Stimulated activated CD8-positive, alpha-beta memory T cell treated with anti-CD3 and anti-CD28 coated beads, Interleukin-7, amount 100 ng/mL, for 4 hours (primary cell): ENCODE measurements around the gene POFUT1.
"Not testable (repeated sequence)": the region's sequence is repeated elsewhere in the genome, so short reads cannot be mapped to it uniquely, and the experiment has no call there.

Source experiments
- DNase-seq, 2 donors: peaks; one replicate each; pipeline ENCODE4 v3.0.0-alpha.2; 2020; ENCODE audit warnings: low read depth in 2 of 2

The POFUT1 gene

DNA sequence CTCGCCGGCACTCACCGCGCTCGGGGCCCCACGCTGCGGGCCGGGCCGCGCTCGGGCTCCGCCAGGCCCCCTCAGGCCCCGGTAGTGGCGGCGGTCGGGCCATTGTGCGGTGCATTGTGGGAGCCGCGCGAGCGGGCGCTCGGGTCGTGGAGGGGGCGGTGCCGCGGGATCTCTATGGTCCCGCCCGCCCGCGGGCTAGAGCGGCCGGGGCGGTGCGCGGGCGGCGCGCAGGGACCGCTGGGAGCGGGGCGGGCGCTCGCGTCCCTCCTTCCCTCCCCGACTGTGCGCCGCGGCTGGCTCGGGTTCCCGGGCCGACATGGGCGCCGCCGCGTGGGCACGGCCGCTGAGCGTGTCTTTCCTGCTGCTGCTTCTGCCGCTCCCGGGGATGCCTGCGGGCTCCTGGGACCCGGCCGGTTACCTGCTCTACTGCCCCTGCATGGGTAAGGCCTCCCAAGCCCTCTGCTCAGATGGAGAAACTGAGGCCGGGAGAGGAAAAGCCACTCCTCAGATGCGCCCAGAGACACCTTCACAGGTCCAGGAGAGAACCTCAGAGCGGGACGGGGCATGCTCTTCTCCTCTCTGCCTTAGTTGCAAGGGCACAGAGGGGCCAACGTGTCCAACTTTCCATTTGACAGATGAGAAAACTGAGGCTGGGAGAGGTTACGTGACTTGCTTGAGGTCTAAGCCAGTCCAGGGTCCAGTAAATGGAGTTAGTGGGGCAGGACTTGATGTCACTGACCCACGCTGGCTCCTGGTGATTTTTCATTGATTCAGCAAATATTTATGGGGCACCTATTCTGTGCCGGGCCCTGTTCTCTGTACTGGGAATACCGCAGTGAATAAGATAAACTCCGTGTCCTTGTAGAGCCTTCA, at the start of gene POFUT1, which contains the start of gene PLAGL2:
Gene POFUT1, plus strand, starts transcription at position 255 of the 873 bp plus-strand sequence. Its CDS starts 62 bp downstream, at position 317.
Gene PLAGL2, minus strand, starts transcription at position 118 of the 873 bp plus-strand sequence. CDS start 5,565 bp downstream, outside the sequence.
- peak; percentile 72 to 87 for DNase-seq

DNA sequence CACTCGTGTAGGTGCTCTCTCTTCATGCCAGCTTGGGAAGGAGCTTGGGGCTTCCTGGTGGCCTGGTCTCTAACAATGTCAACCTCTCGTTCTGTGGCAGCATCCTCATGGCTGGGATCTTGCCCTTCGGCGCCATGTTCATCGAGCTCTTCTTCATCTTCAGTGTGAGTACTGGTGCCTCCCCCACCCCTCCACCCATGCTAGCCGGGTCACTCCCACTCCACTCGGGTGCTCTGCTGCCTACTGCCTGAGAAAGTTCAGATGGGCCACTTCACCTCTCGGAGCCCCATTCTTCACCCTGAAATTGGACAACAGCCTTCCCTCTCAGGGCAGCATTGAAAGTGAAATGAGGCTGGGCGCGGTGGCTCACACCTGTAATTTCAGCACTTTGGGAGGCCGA, 49.3 kb upstream of the POFUT1 start:
- no peak for DNase-seq

DNA sequence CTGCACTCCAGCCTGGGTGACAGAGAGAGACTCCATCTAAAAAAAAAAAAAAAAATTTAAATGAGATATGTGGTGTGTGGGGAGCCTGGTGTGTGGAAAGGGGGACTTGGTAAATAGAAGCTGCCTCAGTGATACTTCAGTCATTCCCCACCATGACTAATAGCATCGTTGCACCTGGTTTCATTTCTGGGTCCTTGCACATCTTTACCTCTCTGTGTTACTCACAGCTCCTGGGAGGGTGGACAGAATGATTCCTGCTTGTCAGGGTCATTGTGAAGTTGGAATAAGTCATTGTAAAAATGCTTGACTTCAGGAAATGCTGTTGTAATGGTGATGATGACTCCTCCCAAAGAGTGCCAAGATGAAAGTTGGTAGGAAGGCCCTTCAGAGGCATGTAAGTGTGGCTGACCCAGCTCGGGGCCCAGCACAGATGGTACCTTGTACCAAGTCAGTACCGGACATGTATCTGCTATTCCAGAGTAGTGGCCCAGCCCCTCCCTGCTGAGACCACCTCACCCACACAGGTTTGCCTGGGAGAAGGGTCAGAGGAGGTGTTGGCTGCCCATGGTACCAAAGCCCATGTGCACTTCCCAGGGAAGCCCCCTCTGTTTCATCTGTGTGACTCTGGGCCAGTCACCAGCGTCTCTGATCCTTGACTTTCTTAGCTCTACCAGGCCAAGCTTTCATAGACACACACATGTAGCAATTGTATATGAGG, 48.6 kb upstream of the POFUT1 start:
- no peak for DNase-seq

DNA sequence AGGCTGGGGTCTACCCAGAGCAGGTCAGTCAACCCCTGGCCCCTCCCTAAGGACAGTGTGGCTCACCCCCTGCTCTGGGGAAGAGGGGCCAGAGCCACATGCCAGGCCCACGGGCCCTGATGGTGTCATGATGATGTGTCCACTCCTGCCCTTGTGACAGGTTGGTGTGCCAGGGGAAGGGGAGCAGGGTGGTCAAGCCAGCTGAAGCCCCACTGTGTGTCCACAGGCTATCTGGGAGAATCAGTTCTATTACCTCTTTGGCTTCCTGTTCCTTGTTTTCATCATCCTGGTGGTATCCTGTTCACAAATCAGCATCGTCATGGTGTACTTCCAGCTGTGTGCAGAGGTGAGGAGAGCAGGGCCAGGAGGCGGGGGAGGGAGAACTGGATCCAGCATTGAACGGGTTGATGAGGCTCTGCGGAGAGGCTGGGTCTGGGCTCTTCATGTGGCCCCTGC, 47.9 kb upstream of the POFUT1 start:
- DNase-seq: no peak

DNA sequence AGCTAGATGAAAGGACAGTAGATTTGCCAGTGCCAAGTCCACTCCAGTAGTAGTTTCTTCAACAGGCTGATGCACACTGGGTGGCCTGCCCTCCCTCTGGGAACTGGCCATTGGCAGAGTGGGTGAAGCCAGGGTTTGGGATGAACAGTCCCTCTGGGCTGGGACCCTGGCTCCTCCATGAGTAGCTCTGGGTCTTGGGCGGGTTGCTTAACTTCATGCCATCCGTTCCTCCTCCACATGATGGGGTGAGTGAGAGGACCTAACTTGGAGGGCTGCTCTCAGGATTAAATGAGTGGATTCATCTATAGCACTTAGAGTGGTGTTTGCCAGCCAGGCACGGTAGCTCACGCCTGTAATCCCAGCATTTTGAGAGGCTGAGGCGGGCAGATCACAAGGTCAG, 47.3 kb upstream of the POFUT1 start:
- no peak for DNase-seq

DNA sequence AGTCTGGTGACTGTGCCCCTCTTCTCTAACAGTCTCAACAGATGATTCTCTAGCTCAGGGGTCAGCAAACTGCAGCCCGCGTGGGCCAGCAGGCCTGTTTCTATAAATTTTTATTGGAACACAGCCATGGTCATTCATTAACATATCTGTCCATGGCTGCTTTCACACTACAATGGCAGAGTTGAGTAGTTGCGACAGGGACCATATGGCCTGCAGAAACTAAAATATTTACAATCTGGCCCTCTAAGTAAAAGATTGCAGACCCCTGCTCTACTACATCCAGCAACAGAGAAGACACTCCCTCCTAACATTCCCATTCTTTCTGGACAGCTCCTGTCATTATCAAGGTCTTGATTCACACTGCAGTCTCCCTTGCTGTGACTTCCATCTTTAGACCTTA, 45.3 kb upstream of the POFUT1 start:
- no peak for DNase-seq

DNA sequence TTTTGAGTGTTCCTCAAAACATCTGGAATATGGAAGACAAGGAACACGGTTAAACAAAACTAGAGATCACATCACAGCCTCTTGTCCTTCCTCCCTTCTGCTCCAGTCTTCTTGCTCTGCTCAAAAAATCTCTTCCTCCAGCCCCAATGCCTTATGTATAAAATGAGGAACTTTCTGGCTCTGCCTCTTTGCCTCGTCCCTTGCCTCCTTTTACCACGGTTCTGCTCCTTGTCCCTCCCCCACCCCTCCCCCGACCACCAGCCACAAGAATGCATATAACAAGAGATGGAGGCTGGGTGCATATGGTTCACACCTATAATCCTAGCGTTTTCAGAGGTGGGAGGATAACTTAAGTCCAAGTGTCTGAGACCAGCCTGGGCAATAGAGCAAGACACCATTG, 43.7 kb upstream of the POFUT1 start:
- DNase-seq: no peak

DNA sequence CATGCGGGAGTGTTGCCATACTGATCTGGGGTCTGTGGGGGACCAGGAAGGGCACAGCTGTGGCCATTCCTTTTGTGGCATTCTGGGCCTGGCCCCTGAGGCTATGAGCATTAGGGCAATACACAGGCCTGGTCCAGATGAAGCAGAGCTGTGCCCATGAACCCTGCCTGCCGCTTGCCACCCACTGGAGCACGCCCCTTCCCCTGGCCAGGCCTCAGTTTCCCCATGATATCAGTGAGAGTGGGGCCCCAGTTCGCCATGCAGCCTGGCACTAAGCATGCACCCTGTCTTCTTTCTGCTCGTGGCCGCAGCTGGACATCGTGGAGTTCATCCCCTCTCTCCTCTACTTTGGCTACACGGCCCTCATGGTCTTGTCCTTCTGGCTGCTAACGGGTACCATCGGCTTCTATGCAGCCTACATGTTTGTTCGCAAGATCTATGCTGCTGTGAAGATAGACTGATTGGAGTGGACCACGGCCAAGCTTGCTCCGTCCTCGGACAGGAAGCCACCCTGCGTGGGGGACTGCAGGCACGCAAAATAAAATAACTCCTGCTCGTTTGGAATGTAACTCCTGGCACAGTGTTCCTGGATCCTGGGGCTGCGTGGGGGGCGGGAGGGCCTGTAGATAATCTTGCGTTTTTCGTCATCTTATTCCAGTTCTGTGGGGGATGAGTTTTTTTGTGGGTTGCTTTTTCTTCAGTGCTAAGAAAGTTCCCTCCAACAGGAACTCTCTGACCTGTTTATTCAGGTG, 42.5 kb upstream of the POFUT1 start:
- no peak for DNase-seq

DNA sequence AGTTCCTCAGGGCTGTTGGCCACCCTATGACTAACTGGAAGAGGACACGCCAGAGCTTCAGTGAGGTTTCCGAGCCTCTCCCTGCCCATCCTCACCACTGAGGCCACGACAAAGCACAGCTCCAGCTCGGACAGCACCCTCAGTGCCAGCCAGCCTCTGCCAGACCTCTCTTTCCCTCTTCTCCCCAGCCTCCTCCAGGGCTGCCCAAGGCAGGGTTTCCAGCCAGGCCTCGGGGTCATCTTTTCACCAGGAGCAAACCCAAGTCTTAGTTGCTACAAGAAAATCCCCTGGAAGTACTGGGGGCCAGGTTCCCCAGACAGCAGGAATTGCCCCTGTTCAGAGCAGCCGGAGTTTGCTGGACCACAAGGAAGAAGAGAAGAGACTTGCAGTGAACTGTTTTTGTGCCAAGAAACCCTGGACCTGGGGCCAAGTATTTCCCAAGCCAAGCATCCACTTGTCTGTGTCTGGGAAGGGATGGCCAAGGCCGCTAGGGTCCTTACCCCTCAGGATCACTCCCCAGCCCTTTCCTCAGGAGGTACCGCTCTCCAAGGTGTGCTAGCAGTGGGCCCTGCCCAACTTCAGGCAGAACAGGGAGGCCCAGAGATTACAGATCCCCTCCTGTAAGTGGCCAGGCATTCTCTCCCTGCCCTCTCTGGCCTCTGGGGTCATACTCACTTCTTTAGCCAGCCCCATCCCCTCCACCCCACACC, 41.7 kb upstream of the POFUT1 start:
- DNase-seq: no peak

DNA sequence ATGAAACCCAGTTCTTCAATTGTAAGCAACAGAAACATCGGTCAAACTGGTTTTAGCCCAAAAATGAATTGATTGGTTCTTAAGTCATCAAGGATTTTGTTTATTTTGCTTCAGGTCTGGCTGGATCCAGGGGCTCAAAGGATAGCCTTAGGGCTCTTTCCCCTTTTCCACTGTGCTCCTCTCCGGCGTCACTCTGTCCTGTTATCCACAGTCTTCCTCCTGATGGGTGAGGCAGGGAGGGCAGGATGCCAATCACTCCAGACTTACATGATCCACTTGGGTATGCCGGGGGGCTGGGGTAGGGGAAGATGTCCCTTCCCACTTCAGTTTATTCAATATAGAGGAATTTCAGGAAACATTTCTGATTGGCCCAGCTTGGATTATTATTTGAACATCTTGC, 40.1 kb upstream of the POFUT1 start:
- DNase-seq: no peak

DNA sequence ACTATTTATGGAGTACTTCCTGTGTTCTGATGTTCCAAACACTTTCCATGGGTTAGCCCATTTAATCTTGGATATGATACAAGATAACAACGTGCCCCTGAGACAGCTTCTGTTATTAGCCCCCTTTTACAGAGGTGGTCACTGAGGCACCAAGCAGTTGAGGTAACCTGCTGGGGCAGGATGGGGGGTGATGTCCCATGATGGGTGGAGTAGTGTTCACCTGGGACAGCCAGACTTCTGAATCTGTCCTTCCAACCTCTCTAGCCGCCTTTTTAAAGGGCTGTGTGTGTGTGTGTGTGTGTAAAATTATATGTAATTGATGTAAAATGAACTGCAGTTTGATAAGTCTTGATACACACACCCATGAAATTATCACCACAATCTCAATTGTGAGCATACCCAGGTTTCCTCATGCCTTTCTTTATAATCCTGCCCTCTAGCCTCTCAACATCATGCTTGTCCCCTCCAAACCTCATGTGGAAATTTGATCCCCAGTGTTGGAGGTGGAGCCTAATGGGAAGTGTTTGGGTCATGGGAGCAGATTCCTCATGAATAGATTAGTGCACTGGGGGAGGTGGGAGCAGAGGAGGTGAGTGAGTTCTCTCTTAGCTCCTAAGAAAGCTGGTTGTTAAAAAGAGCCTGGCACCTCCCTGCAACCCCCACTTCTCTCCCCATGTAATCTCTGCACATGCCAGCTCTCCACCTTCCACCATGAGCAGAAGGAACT, 39.3 kb upstream of the POFUT1 start:
- no peak for DNase-seq

DNA sequence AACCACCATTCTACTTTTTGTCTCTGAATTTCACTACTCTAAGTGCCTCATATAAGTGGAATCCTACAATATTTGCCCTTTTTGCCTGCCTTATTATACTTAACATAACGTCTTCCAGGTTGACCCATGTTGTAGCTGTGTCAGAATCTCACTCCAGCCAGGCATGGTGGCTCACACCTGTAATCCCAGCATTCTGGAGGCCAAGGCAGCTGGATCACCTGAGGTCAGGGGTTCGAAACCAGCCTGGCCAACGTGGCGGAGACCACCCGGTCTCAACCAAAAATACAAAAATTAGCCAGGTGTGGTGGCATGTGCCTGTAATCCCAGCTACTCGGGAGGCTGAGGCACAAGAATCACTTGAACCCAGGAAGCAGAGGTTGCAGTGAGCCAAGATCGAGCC, 30.0 kb upstream of the POFUT1 start:
- DNase-seq: not testable (repeated sequence)

DNA sequence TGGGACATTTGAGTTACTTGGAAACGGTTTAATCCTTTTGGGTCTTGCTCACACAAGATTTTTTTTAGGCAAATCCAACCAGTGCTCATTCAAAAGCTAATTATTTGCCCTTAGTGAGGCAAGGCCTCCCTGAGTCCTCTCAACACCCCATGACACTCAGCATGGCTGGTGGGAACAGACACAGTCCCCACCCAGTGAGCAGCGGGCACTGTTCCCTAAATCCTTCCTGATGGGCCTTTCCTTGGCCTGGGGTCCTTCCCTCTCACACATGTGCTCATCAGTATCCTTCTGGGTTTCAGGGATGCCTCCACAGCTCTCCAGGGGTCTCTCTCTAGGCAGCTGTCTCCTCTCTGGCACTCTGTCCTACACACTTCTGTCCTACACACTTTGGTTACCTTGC, 28.2 kb upstream of the POFUT1 start:
- DNase-seq: no peak

DNA sequence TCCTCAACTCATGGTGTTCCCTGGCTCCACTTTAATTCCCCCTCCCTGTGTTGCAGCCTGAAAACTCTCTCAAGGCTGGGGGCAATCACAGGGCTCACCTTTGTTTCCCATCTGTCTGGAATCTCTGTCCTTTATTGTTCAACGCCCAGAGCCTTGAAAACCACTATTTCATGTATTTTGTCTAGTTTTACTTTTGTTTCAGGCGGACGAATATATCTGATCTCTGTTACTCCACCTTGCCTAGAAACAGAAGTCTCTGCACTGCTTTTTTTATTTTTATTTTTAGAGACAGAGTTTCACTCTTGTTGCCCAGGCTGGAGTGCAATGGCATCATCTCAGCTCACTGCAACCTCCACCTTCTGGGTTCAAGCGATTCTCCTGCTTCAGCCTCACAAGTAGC, 27.7 kb upstream of the POFUT1 start:
- DNase-seq: no peak

DNA sequence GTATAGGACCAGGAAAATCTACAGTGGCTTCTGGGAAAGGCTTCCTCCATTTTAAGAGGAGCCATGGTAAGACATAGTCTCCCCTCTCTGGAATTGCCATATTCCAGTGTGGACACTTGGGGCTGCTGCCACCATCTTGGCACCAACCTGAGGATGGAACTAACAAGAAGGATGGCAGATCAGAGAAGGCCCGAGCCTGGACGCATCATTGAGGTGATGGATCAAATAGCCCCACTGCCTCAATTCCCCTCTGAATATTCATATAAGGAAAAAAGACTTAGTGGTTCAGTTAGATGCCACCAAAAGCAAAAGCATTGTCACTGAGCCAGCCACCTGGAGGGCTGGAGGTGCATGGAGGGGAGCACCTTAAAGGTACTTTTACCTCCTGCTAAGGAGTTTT, 26.1 kb upstream of the POFUT1 start:
- DNase-seq: no peak

DNA sequence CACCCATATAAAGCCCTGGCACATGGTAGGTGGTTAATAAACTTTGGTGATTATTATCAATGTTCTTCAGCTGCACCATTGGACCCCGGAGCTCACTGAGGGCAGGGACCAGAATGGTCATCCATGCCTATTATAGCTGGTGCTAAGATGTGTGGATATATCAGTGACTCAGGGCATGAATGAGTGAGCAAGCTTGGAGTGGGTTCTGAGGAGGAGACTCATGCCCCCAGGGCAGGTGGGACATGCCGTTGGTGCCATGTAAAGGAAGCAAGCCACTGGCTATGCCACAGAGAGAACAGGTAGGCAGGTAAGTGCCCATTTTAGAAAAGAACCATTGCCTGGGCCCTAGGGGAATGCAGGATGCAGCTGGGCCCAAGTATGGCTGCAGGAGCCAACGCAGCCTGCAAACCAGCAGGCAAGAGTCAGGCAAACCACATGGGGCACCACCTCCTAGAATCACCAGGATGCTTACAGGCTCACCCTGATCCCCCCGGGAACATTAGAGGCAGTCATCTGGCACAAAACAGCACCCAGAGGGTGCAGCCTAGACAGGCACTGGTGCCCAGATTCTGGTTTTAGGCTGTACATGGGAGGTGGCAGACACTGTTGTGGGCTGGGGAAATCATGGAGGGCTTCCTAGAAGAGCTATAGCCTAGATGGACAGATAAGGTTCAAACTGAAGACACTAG, 23.6 kb upstream of the POFUT1 start:
- DNase-seq: no peak

DNA sequence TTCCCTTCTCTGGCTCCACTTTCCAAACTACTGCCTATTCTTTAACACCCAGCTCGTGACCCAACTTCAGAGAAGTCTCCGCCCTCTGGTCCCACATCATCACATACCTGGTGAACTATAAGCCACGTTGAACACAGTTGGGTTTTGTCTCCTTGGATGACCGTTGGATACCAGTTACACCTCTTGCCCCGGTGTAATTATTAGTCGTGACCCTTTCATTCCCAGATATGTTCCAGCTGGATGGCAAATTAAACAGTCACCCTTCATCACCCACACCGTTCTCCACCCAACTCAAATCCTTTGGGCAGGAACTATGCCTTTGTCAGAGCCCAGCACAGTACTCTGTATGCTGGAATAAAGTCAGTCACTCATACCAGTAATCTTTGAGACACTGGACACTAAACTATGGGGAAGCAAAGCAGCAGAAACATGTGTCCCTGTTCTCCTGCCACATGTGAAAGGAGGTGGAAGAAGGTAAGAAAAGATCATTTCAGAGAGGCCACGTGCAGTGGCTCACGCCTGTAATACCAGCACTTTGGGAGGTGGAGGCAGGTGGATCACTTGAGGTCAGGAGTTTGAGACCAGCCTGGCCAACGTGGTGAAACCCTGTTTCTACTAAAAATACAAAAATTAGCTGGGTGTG, 22.6 kb upstream of the POFUT1 start:
- no peak for DNase-seq

DNA sequence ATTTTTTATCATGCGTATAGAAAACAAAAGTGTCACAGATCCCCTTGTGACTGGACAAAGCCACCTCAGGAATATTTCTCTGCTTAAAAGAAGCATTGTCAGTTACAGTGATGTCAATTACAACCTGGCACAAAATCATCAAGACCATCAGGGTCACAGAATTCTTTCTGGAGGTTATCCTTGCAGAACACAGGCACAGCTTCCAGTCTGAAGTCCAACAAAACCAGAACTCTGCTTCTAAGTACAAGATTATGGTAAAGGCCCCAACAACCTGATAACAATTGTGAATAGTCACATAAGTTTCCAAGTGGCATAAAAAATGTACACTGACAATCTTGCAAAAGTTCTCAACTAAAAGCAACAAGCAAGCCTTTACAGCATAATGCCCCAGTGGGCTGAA, 21.2 kb upstream of the POFUT1 start:
- no peak for DNase-seq

DNA sequence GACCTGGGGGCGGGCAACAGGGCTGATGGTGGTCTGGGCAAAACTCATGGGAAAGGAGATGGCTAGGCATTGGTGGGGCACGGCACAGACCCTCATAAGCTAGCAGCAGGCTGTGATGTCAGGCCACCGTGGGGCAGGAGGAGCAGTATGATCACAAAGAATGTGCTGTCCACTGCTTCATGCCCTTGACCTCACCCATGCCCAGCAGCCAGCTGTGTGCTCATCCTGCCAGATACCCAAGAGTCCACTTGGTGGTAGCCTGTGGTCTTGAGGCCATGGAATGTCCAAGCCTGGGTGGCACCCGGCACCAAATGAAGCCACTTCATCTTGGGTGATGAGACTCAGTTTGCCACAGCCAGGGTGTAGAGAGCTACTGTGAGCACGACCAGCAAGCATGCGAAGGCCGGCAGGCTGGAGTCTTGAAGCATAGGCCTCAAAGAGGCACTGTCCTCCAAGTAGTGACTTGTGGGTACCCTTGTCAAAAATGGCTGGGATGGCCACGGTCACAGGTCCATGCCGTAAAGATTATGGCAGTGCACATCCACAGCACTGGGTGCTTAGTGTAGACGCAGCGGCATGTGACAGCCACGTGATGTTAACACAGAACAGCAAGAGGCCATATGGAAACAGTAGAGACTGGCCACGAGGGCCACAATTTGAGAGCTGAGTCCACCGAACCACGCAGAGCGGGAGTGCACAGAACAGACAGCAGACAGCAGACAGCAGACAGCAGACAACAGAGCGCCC, 19.1 kb upstream of the POFUT1 start:
- no peak for DNase-seq
